DOHH2 (cell line): Measurements from ENCODE around the gene ATRN.

Experiments
- EZH2phosphoT487 ChIP-seq: fragments of 200-600 bp; sonication (generic); IDR thresholded peaks from 2 replicates; pipeline ENCODE4 v1.6.1; 2017; ENCODE audit warnings: borderline replicate concordance, mild to moderate bottlenecking, antibody characterized with exemption, low read length, moderate library complexity, mixed read lengths
- TF ChIP-seq, protein P1 (sequence below): fragments of 200-600 bp; sonication (generic); IDR thresholded peaks from one replicate; pipeline ENCODE4 v1.5.1; 2014; ENCODE audit warnings: antibody characterized with exemption, mild to moderate bottlenecking, low read depth, low read length; ENCODE audit not compliant: poor library complexity, severe bottlenecking

GRCh38 chr20:3479759-3480615, 9.2 kb downstream of the ATRN start:
- TF ChIP-seq, protein P1, sequence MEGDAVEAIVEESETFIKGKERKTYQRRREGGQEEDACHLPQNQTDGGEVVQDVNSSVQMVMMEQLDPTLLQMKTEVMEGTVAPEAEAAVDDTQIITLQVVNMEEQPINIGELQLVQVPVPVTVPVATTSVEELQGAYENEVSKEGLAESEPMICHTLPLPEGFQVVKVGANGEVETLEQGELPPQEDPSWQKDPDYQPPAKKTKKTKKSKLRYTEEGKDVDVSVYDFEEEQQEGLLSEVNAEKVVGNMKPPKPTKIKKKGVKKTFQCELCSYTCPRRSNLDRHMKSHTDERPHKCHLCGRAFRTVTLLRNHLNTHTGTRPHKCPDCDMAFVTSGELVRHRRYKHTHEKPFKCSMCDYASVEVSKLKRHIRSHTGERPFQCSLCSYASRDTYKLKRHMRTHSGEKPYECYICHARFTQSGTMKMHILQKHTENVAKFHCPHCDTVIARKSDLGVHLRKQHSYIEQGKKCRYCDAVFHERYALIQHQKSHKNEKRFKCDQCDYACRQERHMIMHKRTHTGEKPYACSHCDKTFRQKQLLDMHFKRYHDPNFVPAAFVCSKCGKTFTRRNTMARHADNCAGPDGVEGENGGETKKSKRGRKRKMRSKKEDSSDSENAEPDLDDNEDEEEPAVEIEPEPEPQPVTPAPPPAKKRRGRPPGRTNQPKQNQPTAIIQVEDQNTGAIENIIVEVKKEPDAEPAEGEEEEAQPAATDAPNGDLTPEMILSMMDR: no peak
- no peak for TF ChIP-seq EZH2phosphoT487
